ENCODE results near the gene PLA1A. TPM values are rescaled to one million over a fixed set of nuclear protein-coding genes. Genes with fewer than 3 reads are reported as not detected.

PLA1A gene
- total and polyA plus RNA-seq, 12 donors = 0.55 to 19.3 (median 1.9) TPM

- ATAC-seq (no peak), DNase-seq (no peak)
- intact Hi-C loops (cut with DNase I) = loop anchor here in 2 of 10 donors (5.0 kb wide), 1 partner anchor 35 kb away; the partner anchor contains the start of gene PLA1A (in 2 of the 2)
- 70 to 77% methylated on average over 4 of the region's 4 CpGs for WGBS, 2 donors
- Histone ChIP-seq H3K27me3 (no peaks in the 10 kb centered on the region), H3K27ac (peak overlapping the region in 1 of 10 donors; percentile 76), H3K4me1 (peaks cover 9 to 76% (median 68%) of the 10 kb centered on the region in 9 donors), H3K36me3 (no peaks in the 10 kb centered on the region), H3K4me3 (no peak overlapping the region), H3K9me3 (no peaks in the 10 kb centered on the region)
- TF ChIP-seq CTCF (IDR thresholded peaks at IDR 0.05) = no peak
Measured at GRCh38 chr3:119632216-119632615, 34.5 kb downstream of the PLA1A start.

- ATAC-seq = no peak
- no peak for TF ChIP-seq CTCF (IDR thresholded peaks at IDR 0.05)
- Histone ChIP-seq H3K4me3 (no peak overlapping the region), H3K27me3 (no peaks in the 10 kb centered on the region), H3K9me3 (no peaks in the 10 kb centered on the region), H3K4me1 (peaks cover 11 to 77% (median 68%) of the 10 kb centered on the region in 9 donors), H3K36me3 (no peaks in the 10 kb centered on the region), H3K27ac (no peak overlapping the region)
- intact Hi-C loops (cut with DNase I) = loop anchor here in 2 of 10 donors (5.0 kb wide), 1 partner anchor 36 kb away; the partner anchor contains the start of gene PLA1A (in 2 of the 2)
- no peak for DNase-seq
- 87 to 92% methylated on average over 4 of the region's 4 CpGs for WGBS, 2 donors
Measured at GRCh38 chr3:119632829-119633228, 35.1 kb downstream of the PLA1A start.

GRCh38 chr3:119635719-119636118, 38.0 kb downstream of the PLA1A start:
- H3K9me3 ChIP-seq = no peaks in the 10 kb centered on the region
- no peaks in the 10 kb centered on the region for H3K27me3 ChIP-seq
- peak in 4 of 9 donors; percentile 7 to 23 (median 17) for TF ChIP-seq CTCF (IDR thresholded peaks at IDR 0.05)
- intact Hi-C loops (cut with DNase I) = loop anchor here in 5 of 10 donors (5.0 kb wide), 3 partner anchors 37 to 58 kb away; partner anchors contain the start of genes PLA1A (in 3 of the 5) and ADPRH (in 2 of the 5)
- DNase-seq (no peak), ATAC-seq (peak in 3 of 8 donors; percentile 3 to 55 (median 21))
- H3K36me3 ChIP-seq = peaks cover 0 to 14% (median 0%) of the 10 kb centered on the region in 9 donors
- WGBS, 2 donors = 56 to 62% methylated on average over 10 of the region's 10 CpGs
- no peak overlapping the region for H3K4me3 ChIP-seq
- peak overlapping the region; percentile 25 to 94 (median 88) for H3K27ac ChIP-seq
- H3K4me1 ChIP-seq = peaks cover 10 to 78% (median 65%) of the 10 kb centered on the region in 9 donors

- WGBS, 2 donors = 8 to 14% methylated on average over 1 of the region's 1 CpG
Measured at GRCh38 chr3:119636249-119636648, 38.6 kb downstream of the PLA1A start.

More at GRCh38 chr3:119636249-119636648, 38.6 kb downstream of the PLA1A start:
- no peaks in the 10 kb centered on the region for H3K9me3 ChIP-seq
- peaks cover 10 to 73% (median 60%) of the 10 kb centered on the region in 9 donors for H3K4me1 ChIP-seq
- no peak for TF ChIP-seq CTCF (IDR thresholded peaks at IDR 0.05)
- H3K27ac ChIP-seq = peak overlapping the region; percentile 6 to 94 (median 88)
- no peak overlapping the region for H3K4me3 ChIP-seq
- intact Hi-C loops (cut with DNase I) = loop anchor here in 5 of 10 donors (5.0 kb wide), 3 partner anchors 36 to 59 kb away; partner anchors contain the start of genes PLA1A (in 3 of the 5) and ADPRH (in 2 of the 5)
- H3K27me3 ChIP-seq = no peaks in the 10 kb centered on the region
- ATAC-seq = peak in 3 of 8 donors; percentile 0 to 6 (median 2)
- DNase-seq = no peak
- peaks cover 0 to 19% (median 3%) of the 10 kb centered on the region in 9 donors for H3K36me3 ChIP-seq

All from heart right ventricle (tissue), 16 donors.